ENCODE measurements around the gene MOXD1. TPM values are rescaled to one million over a fixed set of nuclear protein-coding genes. Genes with fewer than 3 reads are reported as not detected.

The MOXD1 gene
- total RNA-seq, 1 experiment from 2014 or later = not detected

- in situ Hi-C loops (cut with HindIII; ENCODE audit: low sequenced_read_pairs) = no loop called here
- no peak for DNase-seq (ENCODE audit: low spot score)
Observed at GRCh38 chr6:132401618-132402285, 477 bp upstream of the MOXD1 start.

- in situ Hi-C loops (cut with HindIII; ENCODE audit: low sequenced_read_pairs) = no loop called here
- no peak for DNase-seq (ENCODE audit: low spot score)
Observed at GRCh38 chr6:132400555-132400882, 756 bp downstream of the MOXD1 start.

GRCh38 chr6:132399376-132400074 lies 1.8 kb downstream of the MOXD1 start:
- no peak for DNase-seq (ENCODE audit: low spot score)
- in situ Hi-C loops (cut with HindIII; ENCODE audit: low sequenced_read_pairs) = no loop called here

GRCh38 chr6:132395015-132395597 lies 6.2 kb downstream of the MOXD1 start:
- DNase-seq (ENCODE audit: low spot score) = no peak
- in situ Hi-C loops (cut with HindIII; ENCODE audit: low sequenced_read_pairs) = no loop called here

GRCh38 chr6:132392792-132393191 lies 8.5 kb downstream of the MOXD1 start:
- no peak for DNase-seq (ENCODE audit: low spot score)

GRCh38 chr6:132392270-132392646 lies 9.0 kb downstream of the MOXD1 start:
- DNase-seq (ENCODE audit: low spot score) = no peak
- in situ Hi-C loops (cut with HindIII; ENCODE audit: low sequenced_read_pairs) = no loop called here

More at GRCh38 chr6:132392792-132393191, 8.5 kb downstream of the MOXD1 start:
- in situ Hi-C loops (cut with HindIII; ENCODE audit: low sequenced_read_pairs) = no loop called here

GRCh38 chr6:132391391-132392269 lies 9.6 kb downstream of the MOXD1 start:
- no peak for DNase-seq (ENCODE audit: low spot score)
- in situ Hi-C loops (cut with HindIII; ENCODE audit: low sequenced_read_pairs) = no loop called here

- DNase-seq (ENCODE audit: low spot score) = no peak
- in situ Hi-C loops (cut with HindIII; ENCODE audit: low sequenced_read_pairs) = no loop called here
Observed at GRCh38 chr6:132390451-132390850, 10.8 kb downstream of the MOXD1 start.

GRCh38 chr6:132390017-132390416 lies 11.3 kb downstream of the MOXD1 start:
- in situ Hi-C loops (cut with HindIII; ENCODE audit: low sequenced_read_pairs) = no loop called here
- no peak for DNase-seq (ENCODE audit: low spot score)

GRCh38 chr6:132388291-132388690 lies 13.0 kb downstream of the MOXD1 start:
- no peak for DNase-seq (ENCODE audit: low spot score)
- in situ Hi-C loops (cut with HindIII; ENCODE audit: low sequenced_read_pairs) = no loop called here

GRCh38 chr6:132382630-132383175 lies 18.6 kb downstream of the MOXD1 start:
- in situ Hi-C loops (cut with HindIII; ENCODE audit: low sequenced_read_pairs) = no loop called here
- DNase-seq (ENCODE audit: low spot score) = no peak

- in situ Hi-C loops (cut with HindIII; ENCODE audit: low sequenced_read_pairs) = no loop called here
- DNase-seq (ENCODE audit: low spot score) = no peak
Observed at GRCh38 chr6:132381381-132381780, 19.9 kb downstream of the MOXD1 start.

- in situ Hi-C loops (cut with HindIII; ENCODE audit: low sequenced_read_pairs) = no loop called here
- no peak for DNase-seq (ENCODE audit: low spot score)
Observed at GRCh38 chr6:132380358-132381029, 20.8 kb downstream of the MOXD1 start.

GRCh38 chr6:132369526-132369925 lies 31.7 kb downstream of the MOXD1 start:
- in situ Hi-C loops (cut with HindIII; ENCODE audit: low sequenced_read_pairs) = no loop called here
- DNase-seq (ENCODE audit: low spot score) = no peak

GRCh38 chr6:132368916-132369481 lies 32.3 kb downstream of the MOXD1 start:
- in situ Hi-C loops (cut with HindIII; ENCODE audit: low sequenced_read_pairs) = no loop called here
- DNase-seq (ENCODE audit: low spot score) = no peak

GRCh38 chr6:132365281-132365907 lies 35.9 kb downstream of the MOXD1 start:
- in situ Hi-C loops (cut with HindIII; ENCODE audit: low sequenced_read_pairs) = no loop called here
- no peak for DNase-seq (ENCODE audit: low spot score)

- DNase-seq (ENCODE audit: low spot score) = no peak
Observed at GRCh38 chr6:132364306-132365074, 36.8 kb downstream of the MOXD1 start.

More at GRCh38 chr6:132364306-132365074, 36.8 kb downstream of the MOXD1 start:
- in situ Hi-C loops (cut with HindIII; ENCODE audit: low sequenced_read_pairs) = no loop called here

Data from G401 (cell line).